ENCODE data around the gene ADI1. TPM values are rescaled to one million over a fixed set of nuclear protein-coding genes. Genes with fewer than 3 reads are reported as not detected.

The ADI1 gene
- total and polyA plus RNA-seq, 2 of the 8 experiments (the other 6 are each of a cell fraction or from before 2014, with no cell fraction given), result 12.2 to 40.2 TPM

DNA sequence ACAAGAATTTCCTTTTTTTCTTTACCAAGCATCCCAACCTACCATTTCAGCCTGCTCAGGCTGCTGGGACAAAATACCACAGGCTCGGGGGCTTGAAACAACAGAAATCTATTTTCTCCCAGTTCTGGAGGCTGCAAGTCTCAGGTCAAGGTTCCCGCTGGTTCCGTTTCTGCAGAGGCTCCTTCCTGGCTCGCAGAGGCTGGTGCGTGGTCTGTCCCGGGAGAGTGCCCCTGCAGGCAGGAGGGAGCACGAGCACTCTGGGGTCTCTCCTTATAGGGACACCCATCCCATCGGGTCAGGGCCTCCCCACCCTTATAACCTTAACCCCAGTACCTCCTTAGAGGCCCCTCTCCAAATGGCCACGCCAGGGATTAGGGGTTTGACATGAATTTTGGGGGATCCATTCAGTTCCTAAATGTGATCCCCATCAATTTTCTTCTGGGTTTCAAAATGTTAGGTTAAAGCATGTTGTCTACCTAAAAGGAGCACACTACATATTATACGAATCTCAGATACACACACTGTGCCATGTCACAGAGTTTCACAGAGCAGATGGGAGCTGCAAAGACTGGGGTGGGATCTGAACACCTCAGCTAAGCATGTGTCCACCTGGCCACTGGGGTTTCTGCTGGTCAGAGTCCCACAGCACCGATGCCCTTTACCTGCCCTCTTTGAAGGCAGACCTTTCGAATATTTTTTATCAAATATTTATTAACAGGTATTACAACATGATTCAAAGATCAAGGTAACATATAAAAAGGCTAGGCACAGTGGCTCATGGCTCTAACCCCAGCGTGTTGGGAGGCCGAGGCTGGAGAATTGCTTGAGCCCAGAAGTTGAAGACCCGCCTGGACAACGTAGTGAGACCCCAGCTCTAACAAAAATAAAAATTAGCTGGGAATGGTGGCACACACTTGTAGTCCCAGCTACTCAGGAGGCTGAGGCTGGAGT is 17.6 kb upstream of the ADI1 start:
- Histone ChIP-seq H3K27me3 (replicated peaks in 1 of 4; ENCODE audit: control insufficient read depth in 3 of 4, extremely low read depth in 1 of 4, insufficient read depth in 3 of 4, low read length in 3 of 4) (no peaks in the 10 kb centered on the region), H3K14ac (ENCODE audit: insufficient read length) (no peak overlapping the region), H4K8ac (ENCODE audit: extremely low read depth, insufficient read depth, low read length) (no peak overlapping the region), H3K18ac (ENCODE audit: extremely low read depth, low read length) (no peak overlapping the region; the same call in 1 of the 2 replicates), H3K27ac (ENCODE audit: low read depth, low read length) (no peak overlapping the region), H2BK12ac (ENCODE audit: low read depth, low read length) (no peak overlapping the region), H3K4ac (replicated peaks; ENCODE audit: insufficient read length, low read depth, low read length) (no peak overlapping the region), H3K9ac (replicated peaks in 1 of 4; ENCODE audit: extremely low read depth in 1 of 4, low read depth in 3 of 4, low read length in 3 of 4) (no peak overlapping the region), H3K79me1 (ENCODE audit: low read depth, low read length) (no peaks in the 10 kb centered on the region), H2BK120ac (replicated peaks; ENCODE audit: low read depth, low read length) (no peak overlapping the region), H3K4me3 (ENCODE audit: extremely low read depth in 1 of 4, insufficient read depth in 2 of 4, low read depth in 3 of 4, low read length in 4 of 4) (no peak overlapping the region), H4K5ac (ENCODE audit: insufficient read length, low read depth, low read length) (no peak overlapping the region), H3K9me3 (ENCODE audit: insufficient read depth in 2 of 2, low read depth in 1 of 2, low read length in 1 of 2) (no peaks in the 10 kb centered on the region), H3K36me3 (ENCODE audit: control insufficient read depth in 2 of 4, insufficient read depth in 4 of 4, low read length in 3 of 4) (peaks cover under 1 to 14% (median 6%) of the 10 kb centered on the region in 4 experiments), H3K56ac (replicated peaks; ENCODE audit: insufficient read length, low read depth, low read length) (no peak overlapping the region), H2BK5ac (ENCODE audit: low read depth, low read length) (no peak overlapping the region), H3K23ac (ENCODE audit: insufficient read length) (no peak overlapping the region), H2AK5ac (ENCODE audit: low read depth, low read length) (no peak overlapping the region), H3K4me2 (ENCODE audit: insufficient read depth in 1 of 2, low read depth in 2 of 2, low read length in 2 of 2) (no peak overlapping the region), H2BK20ac (ENCODE audit: low read length) (no peak overlapping the region), H3K79me2 (ENCODE audit: control insufficient read depth in 1 of 2, insufficient read depth in 2 of 2, low read length in 2 of 2) (no peaks in the 10 kb centered on the region; a peak in 1 of 4 replicates), H3K4me1 (replicated peaks in 1 of 4; ENCODE audit: control insufficient read depth in 3 of 4, insufficient read depth in 4 of 4, low read length in 3 of 4) (peaks cover 0 to 2% (median 0%) of the 10 kb centered on the region in 4 experiments; a peak in 1 of 7 replicates), H2AFZ (ENCODE audit: low read length) (no peak overlapping the region), H3K23me2 (ENCODE audit: low read depth, low read length) (no peaks in the 10 kb centered on the region), H2BK15ac (ENCODE audit: low read length) (no peak overlapping the region), H4K20me1 (replicated peaks in 1 of 2; ENCODE audit: control insufficient read depth in 1 of 2, insufficient read depth in 2 of 2, low read length in 2 of 2) (peaks cover 2% of the 10 kb centered on the region in 2 experiments), H4K91ac (replicated peaks; ENCODE audit: insufficient read length, low read length) (no peak overlapping the region)
- DNase-seq (ENCODE audit: low read depth in 1 of 2, low spot score in 2 of 2) (peak; percentile 56 to 72), FAIRE-seq (no peak)
- 79% methylated on average over 15 of the region's 16 CpGs; no CpG with 5 or more reads in 1 of the 2 experiments for WGBS, 2 experiments (ENCODE audit: extremely low coverage in 1 of 2, insufficient coverage in 1 of 2, insufficient read length in 1 of 2, insufficient replicate concordance in 2 of 2, low coverage in 1 of 2, low lambda C conversion rate in 2 of 2, missing lambda C conversion rate in 1 of 2)
- CTCF ChIA-PET (ENCODE audit: partially characterized antibody), result interaction anchor here (0.8 to 1.9 kb wide), 12 partner anchors 8 to 73 kb away, joined by 3 to 6 read pairs (median 3); no protein-coding TSS in a partner anchor
- POLR2A ChIA-PET (ENCODE audit: partially characterized antibody), result interaction anchor here (1.0 to 2.3 kb wide), 6 partner anchors 13 to 38 kb away, joined by 3 to 7 read pairs (median 6); partner anchors contain the start of genes ADI1, RNASEH1 and RPS7
- no peak for TF ChIP-seq CEBPB (IDR thresholded peaks at IDR 0.05; ENCODE audit: low read depth, low read length)
- 0 out of 4 replicates have a peak, but pooled peaks of 1 of the 2 experiments have one; percentile 28 for TF ChIP-seq SIN3A (conservative IDR thresholded peaks at IDR 0.05 in 1 of 2, IDR thresholded peaks at IDR 0.05 in 1 of 2; ENCODE audit: low read depth in 1 of 2, low read length in 2 of 2)
- TF ChIP-seq EP300 (IDR thresholded peaks at IDR 0.05; ENCODE audit: borderline replicate concordance in 1 of 2, low read depth in 2 of 2, low read length in 2 of 2), result no peak
- TF ChIP-seq RAD21 (IDR thresholded peaks at IDR 0.05 in 1 of 2, conservative IDR thresholded peaks at IDR 0.05 in 1 of 2; ENCODE audit: low read depth in 2 of 2, low read length in 2 of 2), result peak; percentile 56 to 60
- peak; percentile 53 to 79 (median 71) for TF ChIP-seq CTCF (IDR thresholded peaks at IDR 0.05; ENCODE audit: control extremely low read depth in 1 of 3, insufficient read depth in 1 of 3, low read depth in 1 of 3, low read length in 3 of 3)
- no peak for TF ChIP-seq KDM1A (IDR thresholded peaks at IDR 0.05; ENCODE audit: borderline replicate concordance, low read length)

All from H1 (cell line).